Measurements from ENCODE around the gene RTL5.

DNA sequence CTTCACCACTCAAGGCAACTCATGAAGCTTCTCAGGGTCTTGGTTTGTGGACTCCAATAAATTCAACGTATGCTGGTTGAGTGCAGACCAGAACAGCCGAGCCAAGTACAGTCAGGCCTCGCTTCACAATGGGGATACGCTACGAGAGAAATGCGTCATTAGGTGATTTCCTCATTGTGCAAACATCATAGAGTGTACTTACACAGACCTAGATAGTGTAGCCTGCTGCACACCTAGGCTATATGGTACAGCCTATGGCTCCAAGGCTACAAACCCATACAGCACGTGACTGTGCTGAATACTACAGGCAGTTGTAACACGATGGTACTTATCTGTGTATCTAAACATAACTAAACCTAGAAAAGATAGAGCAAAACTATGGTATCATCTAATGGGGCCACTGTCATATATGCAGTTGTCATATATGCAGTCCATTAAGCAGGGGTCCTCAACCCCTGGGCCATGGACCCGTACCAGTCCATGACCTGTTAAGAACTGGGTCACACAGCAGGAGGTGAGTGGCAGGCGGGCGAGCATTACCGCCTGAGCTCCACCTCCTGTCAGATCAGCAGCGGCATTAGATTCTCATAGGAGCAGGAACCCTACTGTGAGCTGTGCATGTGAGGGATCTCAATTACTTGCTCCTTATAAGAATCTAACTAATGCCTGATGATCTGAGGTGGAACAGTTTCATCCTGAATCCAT is 31.5 kb downstream of the RTL5 start:
- TF ChIP-seq, protein P1, sequence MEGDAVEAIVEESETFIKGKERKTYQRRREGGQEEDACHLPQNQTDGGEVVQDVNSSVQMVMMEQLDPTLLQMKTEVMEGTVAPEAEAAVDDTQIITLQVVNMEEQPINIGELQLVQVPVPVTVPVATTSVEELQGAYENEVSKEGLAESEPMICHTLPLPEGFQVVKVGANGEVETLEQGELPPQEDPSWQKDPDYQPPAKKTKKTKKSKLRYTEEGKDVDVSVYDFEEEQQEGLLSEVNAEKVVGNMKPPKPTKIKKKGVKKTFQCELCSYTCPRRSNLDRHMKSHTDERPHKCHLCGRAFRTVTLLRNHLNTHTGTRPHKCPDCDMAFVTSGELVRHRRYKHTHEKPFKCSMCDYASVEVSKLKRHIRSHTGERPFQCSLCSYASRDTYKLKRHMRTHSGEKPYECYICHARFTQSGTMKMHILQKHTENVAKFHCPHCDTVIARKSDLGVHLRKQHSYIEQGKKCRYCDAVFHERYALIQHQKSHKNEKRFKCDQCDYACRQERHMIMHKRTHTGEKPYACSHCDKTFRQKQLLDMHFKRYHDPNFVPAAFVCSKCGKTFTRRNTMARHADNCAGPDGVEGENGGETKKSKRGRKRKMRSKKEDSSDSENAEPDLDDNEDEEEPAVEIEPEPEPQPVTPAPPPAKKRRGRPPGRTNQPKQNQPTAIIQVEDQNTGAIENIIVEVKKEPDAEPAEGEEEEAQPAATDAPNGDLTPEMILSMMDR (IDR thresholded peaks at IDR 0.05) = no peak
- TF ChIP-seq POLR2A (IDR thresholded peaks at IDR 0.05) (no peak), EP300 (IDR thresholded peaks at IDR 0.05) (no peak), POLR2AphosphoS5 (IDR thresholded peaks at IDR 0.05) (no peak)

Data from upper lobe of left lung (tissue), 4 donors.